GM12878 (cell line): Measurements from ENCODE around the gene FDXR. TPM values are rescaled to one million over a fixed set of nuclear protein-coding genes. Genes with fewer than 3 reads are reported as not detected.

Source experiments
- ATAC-seq: fragments of 200-7000 bp; cut with Tn5 transposase; 3 replicates; pipeline ENCODE4 v1.9.1; 2020; ENCODE audit warnings: mild to moderate bottlenecking, moderate library complexity
- BruUV-seq: library from RNA; stranded (reverse); fragments of 400-500 nt; replicated peaks from 2 replicates; lab custom pipeline; 2021; lab: Mats Ljungman, UMichigan
- CTCF ChIA-PET: fragments of 300-600 bp; sonication (Branson Sonifier 250); formaldehyde crosslinking; extraction: SDS; loops from one replicate; lab custom pipeline; 2021; ENCODE audit warnings: inconsistent platforms; lab: Yijun Ruan, JAX
- POLR2A ChIA-PET: fragments of 350-600 bp; formaldehyde crosslinking; extraction: SDS; loops from one replicate; lab custom pipeline; 2021; ENCODE audit warnings: inconsistent platforms; lab: Charles Lee
- RAD21 ChIA-PET: fragments of 300-600 bp; sonication (Branson Sonifier 250); formaldehyde crosslinking; loops from one replicate; lab custom pipeline; 2023; ENCODE audit warnings: antibody characterized with exemption; ENCODE audit not compliant: unreplicated experiment; lab: Charles Lee
- SMC1A ChIA-PET: fragments of 300-600 bp; sonication (Branson Sonifier 250); formaldehyde crosslinking; loops from one replicate; lab custom pipeline; 2023; ENCODE audit not compliant: unreplicated experiment, uncharacterized antibody; lab: Charles Lee
- DNase-seq: peaks from one replicate; pipeline ENCODE4 v3.0.0-alpha.2; 2011; ENCODE audit warnings: low read depth, low spot score
- FAIRE-seq: peaks from 3 replicates; lab custom pipeline; 2011; peaks lifted over from hg19 to GRCh38; lab: Jason Lieb, UNC
- H2AFZ ChIP-seq: 2 replicates; pipeline ENCODE4 v1.6.0; 2011; ENCODE audit warnings: low read depth, low read length, control low read depth; ENCODE audit not compliant: control insufficient read depth
- H3K27ac ChIP-seq: 2 replicates; pipeline ENCODE4 v1.5.1; 2011; ENCODE audit warnings: control low read depth; ENCODE audit not compliant: control insufficient read depth, insufficient read depth
- H3K27me3 ChIP-seq, 2 experiments: replicated peaks in 1 of 2; 2 replicates each; pipeline versions ENCODE4 v1.6.0 to v1.6.1; 2011; ENCODE audit warnings: low read length in 1 of 2; ENCODE audit not compliant: control insufficient read depth in 2 of 2, insufficient read depth in 2 of 2
- H3K36me3 ChIP-seq, 2 experiments: 2 replicates each; pipeline ENCODE4 v1.5.1; 2011; ENCODE audit warnings: low read length in 1 of 2; ENCODE audit not compliant: control insufficient read depth in 2 of 2, insufficient read depth in 2 of 2
- H3K4me1 ChIP-seq: 2 replicates; pipeline ENCODE4 v1.6.1; 2011; ENCODE audit warnings: mild to moderate bottlenecking, low read length, moderate library complexity, mixed read lengths; ENCODE audit not compliant: control insufficient read depth, insufficient read depth
- H3K4me2 ChIP-seq: 2 replicates; pipeline ENCODE4 v1.6.0; 2011; ENCODE audit warnings: control low read depth; ENCODE audit not compliant: control insufficient read depth, insufficient read depth
- H3K4me3 ChIP-seq: fragments of 200-600 bp; sonication (generic); 2 replicates; pipeline ENCODE4 v1.5.1; 2016
- H3K79me2 ChIP-seq: 2 replicates; pipeline ENCODE4 v1.6.0; 2011; ENCODE audit warnings: low read length; ENCODE audit not compliant: control insufficient read depth, insufficient read depth
- H3K9ac ChIP-seq: 2 replicates; pipeline ENCODE4 v1.8.0; 2011; ENCODE audit warnings: low read length, control low read depth, mixed read lengths; ENCODE audit not compliant: control insufficient read depth, insufficient read depth
- H3K9me3 ChIP-seq: replicated peaks from 3 replicates; pipeline ENCODE4 v1.5.1; 2011; ENCODE audit warnings: mild to moderate bottlenecking, low read length; ENCODE audit not compliant: control insufficient read depth, insufficient read depth
- H4K20me1 ChIP-seq: 2 replicates; pipeline ENCODE4 v1.6.0; 2011; ENCODE audit not compliant: control insufficient read depth, insufficient read depth
- BHLHE40 ChIP-seq, 2 experiments: fragments of 450-650 bp in 1 of 2; IDR thresholded peaks; 2 replicates each; pipeline ENCODE4 v1.6.1; 2011 to 2017; ENCODE audit warnings: low read depth in 2 of 2, borderline replicate concordance in 1 of 2, improper control_type of control experiment in 1 of 2, low read length in 1 of 2, mild to moderate bottlenecking in 1 of 2
- CHD4 ChIP-seq: fragments of 200-600 bp; sonication (generic); IDR thresholded peaks from 2 replicates; pipeline ENCODE4 v1.6.1; 2016; ENCODE audit warnings: mild to moderate bottlenecking
- EP300 ChIP-seq, 2 experiments: fragments of 150-350 bp in 1 of 2; IDR thresholded peaks; 2 replicates each; pipeline ENCODE4 v1.6.1; 2011 to 2012; ENCODE audit warnings: low read depth in 2 of 2, low read length in 2 of 2, borderline replicate concordance in 1 of 2, improper control_type of control experiment in 1 of 2, inconsistent platforms in 1 of 2; ENCODE audit not compliant: control insufficient read depth in 1 of 2
- SPI1 ChIP-seq: IDR thresholded peaks from 2 replicates; pipeline ENCODE4 v1.6.1; 2011; ENCODE audit warnings: low read depth, mild to moderate bottlenecking, low read length, moderate library complexity, borderline replicate concordance; ENCODE audit not compliant: insufficient read depth
- ZNF274 ChIP-seq: IDR thresholded peaks from one replicate; pipeline ENCODE4 v1.8.0; 2011; ENCODE audit not compliant: insufficient read length, insufficient read depth
- WGBS: methylation state at CpG from one replicate; pipeline ENCODE4 v1.1.6; 2016; ENCODE audit warnings: low lambda C conversion rate; ENCODE audit not compliant: insufficient replicate concordance, insufficient coverage; ENCODE audit errors: missing lambda C conversion rate; 5-methylcytosine and 5-hydroxymethylcytosine counted together
- in situ Hi-C: fragments of 300-500 bp; cut with MboI; formaldehyde crosslinking; loops from 9 replicates; pipeline ENCODE4 v1.14.3; 2018; ENCODE audit warnings: mixed read lengths
- intact Hi-C: fragments of 100-400 bp; cut with micrococcal nuclease; formaldehyde crosslinking; loops from one replicate; pipeline ENCODE4 v1.14.2; 2022; ENCODE audit not compliant: unreplicated experiment
- polyA plus RNA-seq, 11 experiments: library from polyadenylated mRNA; depleted of rRNA in 4 of 11; unstranded in 6 of 11; stranded (reverse) in 5 of 11; fragments of >200 nt; fragmentation: Nextera tagmentation in 4 of 11; fragmentation: Illumina TruSeq in 1 of 11; extraction: Ambion mirVana in 4 of 11; extraction: Trizol in 1 of 11; gene quantifications; 1 replicate in 1 of 11; 2 replicates in 10 of 11; pipeline versions ENCODE4 v1.2.1 to v1.2.3, GENCODE V29; 2011 to 2016; ENCODE audit warnings: inconsistent platforms in 2 of 11, missing spikeins in 2 of 11, low read depth in 1 of 11
- total RNA-seq, 4 experiments: library from RNA; depleted of rRNA in 3 of 4; stranded (reverse); fragments of >200 nt in 3 of 4; fragmentation: Illumina TruSeq in 1 of 4; extraction: Trizol in 1 of 4; gene quantifications; 2 replicates each; pipeline versions ENCODE4 v1.2.1 to v1.2.3, GENCODE V29; 2013 to 2021
- TF ChIP-seq, protein P1 (sequence below): fragments of 450-650 bp; IDR thresholded peaks from 2 replicates; pipeline ENCODE4 v1.6.1; 2017; ENCODE audit warnings: borderline replicate concordance
- TF ChIP-seq, protein P2 (sequence below): IDR thresholded peaks from 2 replicates; pipeline ENCODE4 v1.6.1; 2011; ENCODE audit warnings: low read depth, low read length, improper control_type of control experiment, borderline replicate concordance
- TF ChIP-seq, protein P3 (sequence below): fragments of 450-650 bp; IDR thresholded peaks from 2 replicates; pipeline ENCODE4 v1.6.1; 2018; ENCODE audit warnings: mild to moderate bottlenecking, low read depth, moderate library complexity; ENCODE audit not compliant: partially characterized antibody

FDXR gene
- total and polyA plus RNA-seq, 10 of the 15 experiments (the other 5 are each of a cell fraction or from before 2014, with no cell fraction given) = 0.85 to 162 (median 48.2) TPM

DNA sequence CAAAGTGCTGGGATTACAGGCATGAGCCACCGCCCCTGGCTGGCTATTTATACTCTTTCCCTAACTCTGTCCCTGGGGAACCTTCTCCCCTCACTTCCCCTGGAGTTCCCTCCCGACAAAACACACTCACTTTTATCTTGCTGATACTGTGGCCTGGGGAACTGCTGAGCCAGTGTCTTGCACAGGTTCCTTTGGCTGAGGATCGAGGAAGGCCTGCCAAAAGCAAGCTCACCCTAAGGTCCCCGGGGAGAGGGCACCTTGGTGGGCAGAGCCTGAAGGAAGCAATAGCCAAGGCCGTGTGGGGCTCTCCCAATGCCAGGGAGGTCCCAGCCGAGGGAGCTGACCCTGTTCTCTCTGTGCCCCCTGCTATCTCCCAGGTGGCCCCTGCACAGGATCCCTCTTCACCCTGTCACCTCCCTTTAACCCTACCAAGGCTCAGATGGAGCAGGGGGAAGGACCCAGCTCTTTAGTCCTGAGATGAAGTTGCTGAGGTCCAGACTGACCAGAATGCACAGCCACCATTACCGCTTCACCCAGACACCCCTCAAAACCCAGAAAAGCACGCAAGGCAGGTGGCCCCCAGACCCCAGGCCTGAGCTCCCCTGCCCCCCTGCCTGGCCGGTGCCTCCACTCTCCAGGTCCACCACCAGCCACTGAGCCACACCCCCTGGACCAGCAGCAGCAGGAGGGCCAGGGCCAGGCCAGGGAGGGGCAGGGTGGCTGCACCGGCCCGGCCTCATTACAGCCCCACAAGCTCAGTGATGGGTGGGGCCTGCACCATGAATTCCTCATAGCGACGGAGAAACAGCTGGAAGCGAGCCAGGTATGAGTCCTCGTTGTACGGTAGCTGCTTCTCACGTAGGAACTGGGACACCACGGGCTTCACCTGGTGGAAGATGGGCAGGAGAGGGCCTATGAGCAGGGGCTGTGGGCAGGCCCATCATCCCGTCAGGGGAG is 5.1 kb upstream of the FDXR start:
- intact Hi-C loops (no loop called here), in situ Hi-C loops (no loop called here)
- RAD21 ChIA-PET = no interaction called here
- Histone ChIP-seq H3K9ac (no peak overlapping the region), H3K27ac (no peak overlapping the region), H4K20me1 (no peaks in the 10 kb centered on the region), H3K79me2 (peaks cover 2% of the 10 kb centered on the region; the same call in 1 of the 2 replicates), H3K36me3 (no peaks in the 10 kb centered on the region), H3K9me3 (no peaks in the 10 kb centered on the region), H3K4me1 (peaks cover 3% of the 10 kb centered on the region; the same call in 1 of the 2 replicates), H3K4me2 (no peak overlapping the region), H3K27me3 (no peaks in the 10 kb centered on the region), H2AFZ (no peak overlapping the region; the same call in 1 of the 2 replicates), H3K4me3 (no peak overlapping the region)
- POLR2A ChIA-PET = interaction anchor here (0.6 to 0.7 kb wide), 2 partner anchors 10 to 159 kb away, joined by 3 read pairs; no protein-coding TSS in a partner anchor
- CTCF ChIA-PET = interaction anchor here (0.9 to 1.3 kb wide), 2 partner anchors 13 to 80 kb away, joined by 3 to 4 read pairs; no protein-coding TSS in a partner anchor
- SMC1A ChIA-PET = no interaction called here
- DNase-seq (no peak), FAIRE-seq (no peak), ATAC-seq (no peak)
- no peak for TF ChIP-seq CHD4
- TF ChIP-seq BHLHE40 (IDR thresholded peaks at IDR 0.05; ENCODE audit: borderline replicate concordance in 1 of 2, low read depth in 2 of 2, low read length in 1 of 2) = no peak
- TF ChIP-seq EP300 (IDR thresholded peaks at IDR 0.05; ENCODE audit: borderline replicate concordance in 1 of 2, control insufficient read depth in 1 of 2, low read depth in 2 of 2, low read length in 2 of 2) = no peak
- TF ChIP-seq, protein P1, sequence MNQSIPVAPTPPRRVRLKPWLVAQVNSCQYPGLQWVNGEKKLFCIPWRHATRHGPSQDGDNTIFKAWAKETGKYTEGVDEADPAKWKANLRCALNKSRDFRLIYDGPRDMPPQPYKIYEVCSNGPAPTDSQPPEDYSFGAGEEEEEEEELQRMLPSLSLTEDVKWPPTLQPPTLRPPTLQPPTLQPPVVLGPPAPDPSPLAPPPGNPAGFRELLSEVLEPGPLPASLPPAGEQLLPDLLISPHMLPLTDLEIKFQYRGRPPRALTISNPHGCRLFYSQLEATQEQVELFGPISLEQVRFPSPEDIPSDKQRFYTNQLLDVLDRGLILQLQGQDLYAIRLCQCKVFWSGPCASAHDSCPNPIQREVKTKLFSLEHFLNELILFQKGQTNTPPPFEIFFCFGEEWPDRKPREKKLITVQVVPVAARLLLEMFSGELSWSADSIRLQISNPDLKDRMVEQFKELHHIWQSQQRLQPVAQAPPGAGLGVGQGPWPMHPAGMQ = no peak
- TF ChIP-seq, protein P2, sequence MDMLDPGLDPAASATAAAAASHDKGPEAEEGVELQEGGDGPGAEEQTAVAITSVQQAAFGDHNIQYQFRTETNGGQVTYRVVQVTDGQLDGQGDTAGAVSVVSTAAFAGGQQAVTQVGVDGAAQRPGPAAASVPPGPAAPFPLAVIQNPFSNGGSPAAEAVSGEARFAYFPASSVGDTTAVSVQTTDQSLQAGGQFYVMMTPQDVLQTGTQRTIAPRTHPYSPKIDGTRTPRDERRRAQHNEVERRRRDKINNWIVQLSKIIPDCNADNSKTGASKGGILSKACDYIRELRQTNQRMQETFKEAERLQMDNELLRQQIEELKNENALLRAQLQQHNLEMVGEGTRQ = no peak
- TF ChIP-seq, protein P3, sequence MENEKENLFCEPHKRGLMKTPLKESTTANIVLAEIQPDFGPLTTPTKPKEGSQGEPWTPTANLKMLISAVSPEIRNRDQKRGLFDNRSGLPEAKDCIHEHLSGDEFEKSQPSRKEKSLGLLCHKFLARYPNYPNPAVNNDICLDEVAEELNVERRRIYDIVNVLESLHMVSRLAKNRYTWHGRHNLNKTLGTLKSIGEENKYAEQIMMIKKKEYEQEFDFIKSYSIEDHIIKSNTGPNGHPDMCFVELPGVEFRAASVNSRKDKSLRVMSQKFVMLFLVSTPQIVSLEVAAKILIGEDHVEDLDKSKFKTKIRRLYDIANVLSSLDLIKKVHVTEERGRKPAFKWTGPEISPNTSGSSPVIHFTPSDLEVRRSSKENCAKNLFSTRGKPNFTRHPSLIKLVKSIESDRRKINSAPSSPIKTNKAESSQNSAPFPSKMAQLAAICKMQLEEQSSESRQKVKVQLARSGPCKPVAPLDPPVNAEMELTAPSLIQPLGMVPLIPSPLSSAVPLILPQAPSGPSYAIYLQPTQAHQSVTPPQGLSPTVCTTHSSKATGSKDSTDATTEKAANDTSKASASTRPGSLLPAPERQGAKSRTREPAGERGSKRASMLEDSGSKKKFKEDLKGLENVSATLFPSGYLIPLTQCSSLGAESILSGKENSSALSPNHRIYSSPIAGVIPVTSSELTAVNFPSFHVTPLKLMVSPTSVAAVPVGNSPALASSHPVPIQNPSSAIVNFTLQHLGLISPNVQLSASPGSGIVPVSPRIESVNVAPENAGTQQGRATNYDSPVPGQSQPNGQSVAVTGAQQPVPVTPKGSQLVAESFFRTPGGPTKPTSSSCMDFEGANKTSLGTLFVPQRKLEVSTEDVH = no peak
- no peak for TF ChIP-seq ZNF274
- no peak for TF ChIP-seq SPI1
- 21% methylated on average over 19 of the region's 19 CpGs for WGBS
- BruUV-seq = no TSS peak
